Gastrocnemius medialis (tissue), 4 donors: ENCODE results near the gene PCDHGA3. TPM values are rescaled to one million over a fixed set of nuclear protein-coding genes. Genes with fewer than 3 reads are reported as not detected.

Experiments used
- ATAC-seq, 2 donors: fragments of 150-250 bp; one replicate each; pipeline ENCODE4 v1.9.1; 2016
- DNase-seq, 2 donors: peaks; one replicate each; pipeline ENCODE4 v3.0.0-alpha.2; 2019
- H3K27ac ChIP-seq, 4 donors: fragments of 200-600 bp; sonication (generic); 1 replicate in 1 of 4; 2 replicates in 3 of 4; pipeline ENCODE4 v1.5.1; 2016 to 2018; ENCODE audit warnings: mild to moderate bottlenecking in 2 of 4, moderate library complexity in 1 of 4
- H3K27me3 ChIP-seq, 3 donors: fragments of 200-600 bp; sonication (generic) in 2 of 3; 1 replicate in 1 of 3; 2 replicates in 2 of 3; pipeline versions ENCODE4 v1.5.1 to v1.6.0; 2016 to 2019; ENCODE audit warnings: mild to moderate bottlenecking in 1 of 3, moderate library complexity in 1 of 3
- H3K36me3 ChIP-seq, 2 donors: fragments of 200-600 bp; sonication (generic) in 1 of 2; one replicate each; pipeline ENCODE4 v1.5.1; 2017 to 2018
- H3K4me1 ChIP-seq, 2 donors: fragments of 200-600 bp; sonication (generic) in 1 of 2; one replicate each; pipeline ENCODE4 v1.5.1; 2016 to 2017; ENCODE audit warnings: mild to moderate bottlenecking in 2 of 2
- H3K4me3 ChIP-seq, 4 donors: fragments of 200-600 bp; sonication (generic) in 3 of 4; 1 replicate in 1 of 4; 2 replicates in 3 of 4; pipeline ENCODE4 v1.5.1; 2016 to 2019; ENCODE audit warnings: mild to moderate bottlenecking in 2 of 4
- H3K9me3 ChIP-seq, 3 donors: fragments of 200-600 bp; sonication (generic) in 2 of 3; 1 replicate in 1 of 3; 2 replicates in 2 of 3; pipeline ENCODE4 v1.5.1; 2016 to 2019
- POLR2A ChIP-seq, 2 donors: fragments of 450-650 bp; IDR thresholded peaks; one replicate each; pipeline ENCODE4 v1.6.1; 2017; ENCODE audit warnings: antibody characterized with exemption in 2 of 2, mild to moderate bottlenecking in 2 of 2, moderate library complexity in 2 of 2
- in situ Hi-C, 4 donors: fragments of 200-750 bp; cut with MboI; loops; one replicate each; pipeline versions ENCODE4 v1.15.0 to v1.8.0; 2017; ENCODE audit warnings: low sequenced_read_pairs in 4 of 4
- intact Hi-C: fragments of 100-400 bp; cut with DNase I; formaldehyde crosslinking; loops from one replicate; pipeline ENCODE4 v1.15.1; 2023; ENCODE audit warnings: low total_unique reads
- total RNA-seq, 4 donors: library from RNA; depleted of rRNA; stranded (reverse); fragments of >200 nt; gene quantifications; one replicate each; pipeline versions ENCODE4 v1.1.0 to v1.2.3, GENCODE V29; 2016
- TF ChIP-seq, protein P1 (sequence below), 5 experiments: fragments of 450-650 bp in 3 of 5; fragments of 200-600 bp in 2 of 5; sonication (generic) in 2 of 5; IDR thresholded peaks in 4 of 5; conservative IDR thresholded peaks in 1 of 5; 1 replicate in 4 of 5; 2 replicates in 1 of 5; pipeline ENCODE4 v1.5.1; 2016 to 2019; ENCODE audit warnings: antibody characterized with exemption in 5 of 5, mild to moderate bottlenecking in 3 of 5, moderate library complexity in 3 of 5

PCDHGA3 gene
- total RNA-seq, 4 donors from 2014 or later, result 1.5 to 2.8 (median 2.0) TPM

DNA sequence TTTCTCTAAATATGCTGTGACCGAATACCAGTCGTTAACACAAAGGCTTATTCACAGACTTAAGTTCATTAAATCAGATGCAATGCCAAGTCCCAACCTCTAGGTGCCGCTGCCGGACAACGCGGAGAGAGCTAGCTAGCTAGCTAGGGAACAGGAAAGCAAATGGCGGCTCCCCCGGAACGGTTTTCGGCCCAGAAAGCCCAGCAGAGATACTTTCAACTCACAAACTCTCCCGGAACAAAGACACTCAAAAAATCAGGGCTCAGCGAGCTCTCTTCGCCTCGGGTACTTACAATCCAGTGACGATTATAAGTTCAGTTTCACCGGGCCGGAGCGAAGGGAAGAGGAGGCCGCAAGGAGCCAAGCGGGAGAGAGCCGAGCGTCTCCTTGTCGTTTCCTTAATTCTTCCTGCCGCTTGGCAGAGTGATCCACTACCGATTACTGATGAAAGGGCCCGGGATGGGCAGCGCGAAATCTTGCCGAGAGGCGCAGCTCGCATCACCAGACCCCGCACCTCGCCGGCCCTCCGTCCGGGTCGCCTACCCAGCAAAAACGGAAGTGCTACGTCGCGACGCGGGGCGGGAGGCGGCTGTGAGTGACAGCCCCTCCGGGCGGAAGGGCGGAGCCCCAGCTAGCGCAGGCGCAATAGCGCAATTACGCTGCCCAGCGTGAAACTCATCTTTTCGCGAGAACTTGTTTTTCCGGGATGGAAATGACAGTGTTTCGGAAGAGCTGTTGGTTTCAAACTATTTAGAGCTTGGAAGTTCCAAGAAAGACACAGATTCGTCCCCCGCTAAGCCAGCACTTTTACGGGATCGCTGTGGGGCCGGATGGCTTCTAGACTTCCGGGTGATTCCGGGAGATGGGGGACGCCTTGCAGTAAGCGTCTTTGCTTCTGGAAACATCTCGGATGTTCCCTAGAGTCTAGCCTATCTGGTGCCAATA lies 23.1 kb upstream of the PCDHGA3 start, which contains the start of gene TAF7:
TAF7 (minus strand) TSS at position 560 of the 945 bp plus-strand sequence. CDS start 740 bp downstream, outside the sequence.
- intact Hi-C loops (loop anchor here (1.0 to 10.0 kb wide), 5 partner anchors 202 to 604 kb away; partner anchors contain the start of genes DELE1 and DIAPH1), in situ Hi-C loops (loop anchor here in 2 of 4 donors (10.0 kb wide), 1 partner anchor 244 kb away; no protein-coding TSS in a partner anchor)
- Histone ChIP-seq H3K4me1 (peaks cover 32 to 35% of the 10 kb centered on the region in 2 donors), H3K27me3 (no peaks in the 10 kb centered on the region), H3K36me3 (peaks cover 3 to 43% of the 10 kb centered on the region in 2 donors), H3K4me3 (peak within 1 kb of the TSS; percentile 62 to 86 (median 84)), H3K9me3 (peaks cover 0 to 24% (median 17%) of the 10 kb centered on the region in 3 donors), H3K27ac (peak within 1 kb of the TSS; percentile 85 to 97 (median 94))
- ATAC-seq (peak; percentile 94 to 97), DNase-seq (peak; percentile 82 to 88)
- TF ChIP-seq, protein P1, sequence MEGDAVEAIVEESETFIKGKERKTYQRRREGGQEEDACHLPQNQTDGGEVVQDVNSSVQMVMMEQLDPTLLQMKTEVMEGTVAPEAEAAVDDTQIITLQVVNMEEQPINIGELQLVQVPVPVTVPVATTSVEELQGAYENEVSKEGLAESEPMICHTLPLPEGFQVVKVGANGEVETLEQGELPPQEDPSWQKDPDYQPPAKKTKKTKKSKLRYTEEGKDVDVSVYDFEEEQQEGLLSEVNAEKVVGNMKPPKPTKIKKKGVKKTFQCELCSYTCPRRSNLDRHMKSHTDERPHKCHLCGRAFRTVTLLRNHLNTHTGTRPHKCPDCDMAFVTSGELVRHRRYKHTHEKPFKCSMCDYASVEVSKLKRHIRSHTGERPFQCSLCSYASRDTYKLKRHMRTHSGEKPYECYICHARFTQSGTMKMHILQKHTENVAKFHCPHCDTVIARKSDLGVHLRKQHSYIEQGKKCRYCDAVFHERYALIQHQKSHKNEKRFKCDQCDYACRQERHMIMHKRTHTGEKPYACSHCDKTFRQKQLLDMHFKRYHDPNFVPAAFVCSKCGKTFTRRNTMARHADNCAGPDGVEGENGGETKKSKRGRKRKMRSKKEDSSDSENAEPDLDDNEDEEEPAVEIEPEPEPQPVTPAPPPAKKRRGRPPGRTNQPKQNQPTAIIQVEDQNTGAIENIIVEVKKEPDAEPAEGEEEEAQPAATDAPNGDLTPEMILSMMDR (IDR thresholded peaks at IDR 0.05 in 4 of 5, conservative IDR thresholded peaks at IDR 0.05 in 1 of 5), result peak; percentile 79 to 95 (median 88)
- TF ChIP-seq POLR2A (IDR thresholded peaks at IDR 0.05), result peak; percentile 99 to 100

DNA sequence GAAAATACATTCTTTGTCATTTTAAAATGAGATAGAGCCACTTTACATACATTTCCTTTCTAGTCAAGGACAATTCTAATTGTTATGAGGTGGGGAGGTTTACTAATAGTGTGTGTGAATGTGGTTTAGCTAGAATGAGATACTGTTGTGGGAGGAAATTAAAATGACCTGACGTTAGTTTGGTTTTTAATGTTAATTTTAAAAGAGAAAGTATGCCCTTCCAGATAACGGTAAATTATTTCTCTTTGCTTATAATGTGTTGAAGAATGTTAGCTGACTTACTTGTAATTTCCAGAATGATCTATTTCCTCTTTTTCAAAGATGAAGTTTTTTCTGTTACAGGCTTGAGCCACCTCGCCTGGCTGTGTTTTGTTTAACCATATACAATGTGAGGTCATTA lies 21.4 kb upstream of the PCDHGA3 start:
- H3K4me1 ChIP-seq, result peaks cover 37 to 42% of the 10 kb centered on the region in 2 donors
- no peak for ATAC-seq
- H3K9me3 ChIP-seq, result peaks cover 0 to 20% (median 17%) of the 10 kb centered on the region in 3 donors
- H3K27me3 ChIP-seq, result no peaks in the 10 kb centered on the region
- in situ Hi-C loops (loop anchor here in 2 of 4 donors (10.0 kb wide), 1 partner anchor 243 kb away; no protein-coding TSS in a partner anchor), intact Hi-C loops (loop anchor here (5.0 to 10.0 kb wide), 2 partner anchors 295 to 603 kb away; partner anchors contain the start of genes DELE1 and DIAPH1)
- TF ChIP-seq, protein P1 (IDR thresholded peaks at IDR 0.05 in 4 of 5, conservative IDR thresholded peaks at IDR 0.05 in 1 of 5), result no peak
- no peak for TF ChIP-seq POLR2A (IDR thresholded peaks at IDR 0.05)
- no peak for DNase-seq
- no peak overlapping the region for H3K4me3 ChIP-seq
- H3K36me3 ChIP-seq, result peaks cover 3 to 26% of the 10 kb centered on the region in 2 donors
- no peak overlapping the region for H3K27ac ChIP-seq

DNA sequence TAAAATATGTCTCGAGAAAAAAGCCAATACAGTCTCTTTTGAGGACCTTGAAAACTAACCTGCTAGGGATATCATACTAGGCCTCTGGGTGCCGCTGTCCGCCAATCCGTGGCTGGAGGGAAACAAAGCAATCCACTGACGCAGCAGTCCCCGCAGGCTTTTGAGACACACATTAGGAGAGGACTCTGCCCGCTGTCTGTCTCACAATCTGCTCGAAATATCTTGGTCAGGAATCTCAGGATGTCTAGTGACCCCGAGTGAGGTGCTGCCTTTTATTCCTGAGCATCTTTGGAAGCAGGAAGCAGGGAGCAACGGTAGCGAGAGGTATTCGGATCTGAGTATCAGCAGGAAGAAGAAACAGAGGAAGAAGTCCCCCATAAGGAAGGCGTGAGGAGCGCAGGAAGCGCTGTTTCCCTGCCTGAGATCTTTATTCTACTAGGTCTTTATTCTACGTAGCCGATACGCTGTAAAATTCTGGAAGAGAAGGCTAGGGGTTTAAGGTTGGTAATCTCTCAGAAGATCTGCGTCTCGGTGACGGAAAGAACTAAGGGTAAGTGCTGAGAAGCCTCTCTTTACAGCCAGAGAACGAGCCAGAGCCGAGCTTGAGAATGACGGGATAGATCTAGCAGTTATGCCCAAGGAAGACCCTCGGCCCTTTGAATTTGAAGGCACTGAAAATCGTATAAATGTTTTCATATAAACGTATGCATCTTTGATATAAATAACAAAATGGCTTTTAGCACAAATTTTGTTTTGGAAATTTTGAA lies 17.4 kb upstream of the PCDHGA3 start:
- Histone ChIP-seq H3K36me3 (no peaks in the 10 kb centered on the region), H3K27ac (peak overlapping the region; percentile 83 to 91 (median 88)), H3K4me3 (peak overlapping the region; percentile 49 to 75 (median 67)), H3K4me1 (peaks cover 16 to 18% of the 10 kb centered on the region in 2 donors), H3K27me3 (no peaks in the 10 kb centered on the region), H3K9me3 (no peaks in the 10 kb centered on the region)
- TF ChIP-seq POLR2A (IDR thresholded peaks at IDR 0.05), result peak; percentile 53 to 64
- TF ChIP-seq, protein P1 (IDR thresholded peaks at IDR 0.05 in 4 of 5, conservative IDR thresholded peaks at IDR 0.05 in 1 of 5), result peak; percentile 49 to 79 (median 65)
- intact Hi-C loops (loop anchor here (10.0 kb wide), 1 partner anchor 599 kb away; the partner anchor contains the start of gene DELE1), in situ Hi-C loops (loop anchor here in 2 of 4 donors (10.0 kb wide), 1 partner anchor 239 kb away; no protein-coding TSS in a partner anchor)
- DNase-seq (peak; percentile 51 to 80), ATAC-seq (peak; percentile 94 to 95)

DNA sequence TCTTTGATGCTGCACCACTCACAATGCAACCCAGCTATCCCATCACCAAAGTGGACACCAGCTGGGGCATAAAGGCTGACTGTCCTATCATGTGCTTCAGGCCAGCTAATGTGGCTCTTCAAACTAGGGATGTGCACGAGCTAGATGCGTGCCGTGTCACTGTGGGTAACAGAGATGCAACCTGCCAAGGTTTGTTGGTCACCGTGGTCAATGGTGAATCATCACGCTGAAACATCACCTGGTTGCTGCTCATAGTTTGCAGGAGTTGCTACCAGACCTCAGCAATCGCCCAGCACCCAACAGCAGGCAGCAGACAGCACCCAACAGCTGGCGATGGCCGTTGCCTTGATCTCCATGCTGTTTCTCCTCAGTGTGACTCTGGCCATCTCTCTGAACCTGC lies 15.4 kb upstream of the PCDHGA3 start:
- Histone ChIP-seq H3K27me3 (peaks cover 0 to 3% (median 0%) of the 10 kb centered on the region in 3 donors), H3K9me3 (no peaks in the 10 kb centered on the region), H3K4me1 (peaks cover 6 to 7% of the 10 kb centered on the region in 2 donors), H3K4me3 (no peak overlapping the region), H3K27ac (no peak overlapping the region), H3K36me3 (no peaks in the 10 kb centered on the region)
- ATAC-seq (no peak), DNase-seq (no peak)
- in situ Hi-C loops, result loop anchor here in 2 of 4 donors (10.0 kb wide), 1 partner anchor 237 kb away; no protein-coding TSS in a partner anchor
- no peak for TF ChIP-seq POLR2A (IDR thresholded peaks at IDR 0.05)
- TF ChIP-seq, protein P1 (IDR thresholded peaks at IDR 0.05 in 4 of 5, conservative IDR thresholded peaks at IDR 0.05 in 1 of 5), result no peak
- intact Hi-C loops, result loop anchor here (10.0 kb wide), 1 partner anchor 597 kb away; the partner anchor contains the start of gene DELE1
